Peyer's patch (tissue), 4 donors: ENCODE data around the gene BRI3BP. TPM values are rescaled to one million over a fixed set of nuclear protein-coding genes. Genes with fewer than 3 reads are reported as not detected.
"Not testable (repeated sequence)": the region's sequence is repeated elsewhere in the genome, so short reads cannot be mapped to it uniquely, and the experiment has no call there.

ENCODE experiments used
- DNase-seq, 3 donors: peaks; one replicate each; pipeline ENCODE4 v3.0.0-alpha.2; 2017 to 2019
- H3K27ac ChIP-seq, 4 donors: fragments of 200-600 bp; sonication (generic); one replicate each; pipeline ENCODE4 v1.5.1; 2016 to 2019
- H3K27me3 ChIP-seq, 2 donors: fragments of 200-600 bp; sonication (generic); one replicate each; pipeline ENCODE4 v1.5.1; 2019
- H3K36me3 ChIP-seq, 3 donors: fragments of 200-600 bp; sonication (generic); one replicate each; pipeline ENCODE4 v1.5.1; 2016 to 2019
- H3K4me1 ChIP-seq, 4 donors: fragments of 200-600 bp; sonication (generic); one replicate each; pipeline ENCODE4 v1.5.1; 2016 to 2019
- H3K4me3 ChIP-seq, 4 donors: fragments of 200-600 bp; sonication (generic); 1 replicate in 3 of 4; 2 replicates in 1 of 4; pipeline ENCODE4 v1.5.1; 2016 to 2019; ENCODE audit warnings: mild to moderate bottlenecking in 1 of 4
- H3K9me3 ChIP-seq, 4 donors: fragments of 200-600 bp; sonication (generic); one replicate each; pipeline ENCODE4 v1.5.1; 2016 to 2019; ENCODE audit warnings: mild to moderate bottlenecking in 1 of 4
- CTCF ChIP-seq, 6 experiments: fragments of 450-650 bp in 4 of 6; fragments of 200-600 bp in 2 of 6; sonication (generic) in 1 of 6; IDR thresholded peaks; one replicate each; pipeline ENCODE4 v1.5.1; 2017 to 2019; ENCODE audit warnings: antibody characterized with exemption in 6 of 6, mild to moderate bottlenecking in 3 of 6, moderate library complexity in 1 of 6
- POLR2A ChIP-seq, 2 donors: fragments of 450-650 bp; IDR thresholded peaks; one replicate each; pipeline ENCODE4 v1.5.1; 2017; ENCODE audit warnings: antibody characterized with exemption in 2 of 2, mild to moderate bottlenecking in 2 of 2, moderate library complexity in 2 of 2
- total RNA-seq, 4 donors: library from RNA; depleted of rRNA; stranded (reverse); fragments of >200 nt; gene quantifications; one replicate each; pipeline ENCODE4 v1.1.0, GENCODE V29; 2016

The BRI3BP gene
- total RNA-seq, 4 donors from 2014 or later, result 13.2 to 55.2 (median 41.8) TPM

- H3K9me3 ChIP-seq, result no peaks in the 10 kb centered on the region
- no peak overlapping the region for H3K4me3 ChIP-seq
- no peak overlapping the region for H3K27ac ChIP-seq
- peaks cover 0 to 15% (median 0%) of the 10 kb centered on the region in 3 donors for H3K36me3 ChIP-seq
- H3K4me1 ChIP-seq, result no peaks in the 10 kb centered on the region
- DNase-seq, result no peak
- H3K27me3 ChIP-seq, result no peaks in the 10 kb centered on the region
- TF ChIP-seq CTCF (IDR thresholded peaks at IDR 0.05), result no peak
- no peak for TF ChIP-seq POLR2A (IDR thresholded peaks at IDR 0.05)
Measured at GRCh38 chr12:125023065-125023464, 29.6 kb downstream of the BRI3BP start.

- no peaks in the 10 kb centered on the region for H3K27me3 ChIP-seq
- no peaks in the 10 kb centered on the region for H3K4me1 ChIP-seq
- H3K4me3 ChIP-seq, result no peak overlapping the region
- TF ChIP-seq POLR2A (IDR thresholded peaks at IDR 0.05) (no peak), CTCF (IDR thresholded peaks at IDR 0.05) (no peak)
- H3K36me3 ChIP-seq, result peaks cover 0 to 15% (median 0%) of the 10 kb centered on the region in 3 donors
- no peak overlapping the region for H3K27ac ChIP-seq
- no peak for DNase-seq
- no peaks in the 10 kb centered on the region for H3K9me3 ChIP-seq
Measured at GRCh38 chr12:125024949-125025563, 31.6 kb downstream of the BRI3BP start.

- H3K4me1 ChIP-seq, result no peaks in the 10 kb centered on the region
- H3K36me3 ChIP-seq, result peaks cover 0 to 15% (median 0%) of the 10 kb centered on the region in 3 donors
- no peak for DNase-seq
- H3K4me3 ChIP-seq, result no peak overlapping the region
- H3K27me3 ChIP-seq, result no peaks in the 10 kb centered on the region
- no peaks in the 10 kb centered on the region for H3K9me3 ChIP-seq
- TF ChIP-seq CTCF (IDR thresholded peaks at IDR 0.05), result no peak
- no peak for TF ChIP-seq POLR2A (IDR thresholded peaks at IDR 0.05)
- no peak overlapping the region for H3K27ac ChIP-seq
Measured at GRCh38 chr12:125025606-125026235, 32.3 kb downstream of the BRI3BP start.

GRCh38 chr12:125028106-125028505, 34.7 kb downstream of the BRI3BP start:
- Histone ChIP-seq H3K9me3 (no peaks in the 10 kb centered on the region), H3K4me3 (no peak overlapping the region), H3K27me3 (no peaks in the 10 kb centered on the region), H3K36me3 (peaks cover 0 to 15% (median 0%) of the 10 kb centered on the region in 3 donors), H3K4me1 (no peaks in the 10 kb centered on the region), H3K27ac (no peak overlapping the region)
- no peak for TF ChIP-seq CTCF (IDR thresholded peaks at IDR 0.05)
- no peak for TF ChIP-seq POLR2A (IDR thresholded peaks at IDR 0.05)
- no peak for DNase-seq

- no peak for DNase-seq
- Histone ChIP-seq H3K4me3 (no peak overlapping the region), H3K36me3 (peaks cover 0 to 8% (median 0%) of the 10 kb centered on the region in 3 donors), H3K4me1 (no peaks in the 10 kb centered on the region), H3K9me3 (peaks cover 0 to 3% (median 0%) of the 10 kb centered on the region in 4 donors), H3K27me3 (no peaks in the 10 kb centered on the region), H3K27ac (no peak overlapping the region)
- TF ChIP-seq CTCF (IDR thresholded peaks at IDR 0.05), result no peak
- no peak for TF ChIP-seq POLR2A (IDR thresholded peaks at IDR 0.05)
Measured at GRCh38 chr12:125029761-125030358, 36.4 kb downstream of the BRI3BP start.

GRCh38 chr12:125031471-125031870, 38.0 kb downstream of the BRI3BP start:
- not testable (repeated sequence) for H3K4me1 ChIP-seq, H3K4me3 ChIP-seq, DNase-seq, H3K9me3 ChIP-seq, H3K36me3 ChIP-seq, H3K27ac ChIP-seq, H3K27me3 ChIP-seq
